ENCODE measurements around the gene ADGRL3.

ADGRL3 gene

GRCh38 chr4:61426229-61426628 lies 226.1 kb downstream of the ADGRL3 start:
- DNase-seq (ENCODE audit: low read depth) = no peak

GRCh38 chr4:61427099-61427817 lies 227.1 kb downstream of the ADGRL3 start:
- DNase-seq (ENCODE audit: low read depth) = no peak

DNA sequence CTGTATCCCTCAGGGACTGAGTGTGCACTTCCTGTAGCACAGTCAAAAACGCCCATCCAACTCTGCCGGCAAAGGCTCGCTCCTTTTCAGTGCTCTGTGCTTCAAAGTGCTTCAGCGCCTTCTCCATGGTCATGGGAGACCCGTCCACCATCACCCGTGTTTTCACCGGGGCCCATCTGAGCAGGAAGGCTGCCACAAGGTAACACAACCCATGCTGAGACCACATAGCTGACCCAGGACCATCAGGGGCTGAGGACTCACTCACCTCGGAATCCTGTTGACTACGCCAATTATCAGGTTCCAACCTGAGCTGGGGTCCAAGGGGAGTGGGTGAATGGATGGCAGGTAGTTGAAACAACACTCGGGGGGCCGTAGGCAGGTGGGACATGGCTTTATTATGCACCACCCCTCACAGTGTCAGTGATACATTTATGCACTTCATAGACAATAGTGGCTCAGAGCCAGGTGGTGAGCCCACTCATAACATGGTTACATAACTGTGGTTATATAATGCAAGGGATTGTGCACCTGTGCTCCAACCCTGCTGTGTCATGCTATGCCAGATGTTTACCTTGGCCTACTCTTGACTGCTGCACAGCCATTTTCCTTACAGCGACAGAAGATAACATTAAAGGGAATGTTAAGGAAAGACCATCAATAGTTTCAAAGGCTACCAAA lies 227.8 kb downstream of the ADGRL3 start:
- DNase-seq (ENCODE audit: low read depth) = no peak

DNA sequence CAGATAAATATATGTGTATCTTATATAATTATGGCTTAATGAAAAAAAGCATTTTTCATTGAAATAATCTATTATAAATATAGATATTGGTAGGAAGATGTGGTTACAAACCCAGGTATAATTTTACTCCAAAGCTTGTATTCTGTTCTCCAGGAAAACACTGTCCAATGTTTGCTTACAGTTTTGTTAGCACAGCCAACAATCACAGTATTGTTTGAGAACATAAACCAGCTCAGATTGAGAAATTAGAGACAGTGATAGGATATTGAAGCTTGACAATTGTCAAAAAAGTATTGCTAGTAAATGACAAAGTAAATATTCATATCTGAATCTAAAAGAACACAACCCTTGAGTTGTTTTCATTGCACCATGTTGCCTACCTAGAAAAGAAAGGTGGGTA lies 228.8 kb downstream of the ADGRL3 start:
- no peak for DNase-seq (ENCODE audit: low read depth)

- no peak for DNase-seq (ENCODE audit: low read depth)
Measured at GRCh38 chr4:61431131-61431530, 231.0 kb downstream of the ADGRL3 start.

DNA sequence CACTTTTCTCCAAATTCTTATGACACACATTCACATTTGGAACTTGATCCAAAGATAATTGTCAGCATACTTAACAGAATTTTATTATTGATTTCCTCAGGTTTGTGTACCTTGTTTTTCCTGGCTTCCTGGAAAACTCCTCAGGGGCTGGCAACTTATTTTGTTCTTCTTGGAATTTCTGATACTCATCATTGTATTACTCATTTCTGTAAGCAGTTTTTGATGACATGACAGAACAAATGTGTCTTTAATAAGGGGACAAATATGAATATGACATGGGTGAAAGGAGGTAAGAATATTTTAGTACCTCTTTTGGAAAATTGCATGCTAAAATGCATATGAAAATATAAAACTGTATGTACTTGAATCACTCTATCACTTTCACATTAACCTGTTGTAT lies 237.8 kb downstream of the ADGRL3 start:
- DNase-seq (ENCODE audit: low read depth) = no peak

DNA sequence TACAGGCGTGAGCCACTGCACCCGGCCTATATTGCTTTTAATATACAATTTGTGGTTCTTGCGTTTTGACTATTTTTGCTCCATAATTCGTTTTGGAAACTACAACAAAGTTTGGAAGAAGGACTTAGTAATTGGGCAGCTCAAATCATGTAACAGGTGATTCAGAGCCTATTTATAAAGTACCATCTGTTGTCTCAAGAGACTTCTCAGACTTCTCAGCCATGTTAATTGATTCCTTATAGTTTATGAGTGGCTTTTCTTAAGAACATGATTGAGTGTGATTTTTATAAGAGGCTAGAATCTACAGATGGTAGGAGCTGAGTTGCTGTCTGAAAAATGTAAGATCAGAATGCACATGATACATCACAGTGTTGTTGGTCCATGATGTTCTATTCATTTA lies 240.2 kb downstream of the ADGRL3 start:
- no peak for DNase-seq (ENCODE audit: low read depth)

GRCh38 chr4:61442936-61443335 lies 242.8 kb downstream of the ADGRL3 start:
- DNase-seq (ENCODE audit: low read depth) = no peak

GRCh38 chr4:61443813-61444510 lies 243.8 kb downstream of the ADGRL3 start:
- no peak for DNase-seq (ENCODE audit: low read depth)

- no peak for DNase-seq (ENCODE audit: low read depth)
Measured at GRCh38 chr4:61445374-61446063, 245.4 kb downstream of the ADGRL3 start.

DNA sequence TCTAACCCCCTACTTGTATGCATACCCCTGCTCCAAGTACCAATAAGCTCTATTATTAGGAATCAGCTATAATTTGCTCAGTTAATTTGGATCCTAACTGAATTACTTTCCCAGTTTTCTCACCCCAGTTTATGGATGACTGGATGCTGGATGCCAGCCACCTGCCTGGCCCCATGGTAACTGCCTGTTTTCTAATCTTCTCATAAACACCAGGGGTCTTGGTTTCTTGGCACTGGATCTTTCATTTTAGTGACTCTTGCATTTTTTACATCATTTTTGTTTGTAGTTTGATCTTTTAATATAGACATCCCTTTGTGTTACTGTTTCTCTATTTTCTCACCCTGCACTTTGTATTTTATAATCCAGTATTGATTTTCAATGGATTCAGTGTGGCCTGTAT lies 246.8 kb downstream of the ADGRL3 start:
- DNase-seq (ENCODE audit: low read depth) = no peak

GRCh38 chr4:61447918-61448317 lies 247.8 kb downstream of the ADGRL3 start:
- DNase-seq (ENCODE audit: low read depth) = no peak

- DNase-seq (ENCODE audit: low read depth) = no peak
Measured at GRCh38 chr4:61451935-61452334, 251.8 kb downstream of the ADGRL3 start.

DNA sequence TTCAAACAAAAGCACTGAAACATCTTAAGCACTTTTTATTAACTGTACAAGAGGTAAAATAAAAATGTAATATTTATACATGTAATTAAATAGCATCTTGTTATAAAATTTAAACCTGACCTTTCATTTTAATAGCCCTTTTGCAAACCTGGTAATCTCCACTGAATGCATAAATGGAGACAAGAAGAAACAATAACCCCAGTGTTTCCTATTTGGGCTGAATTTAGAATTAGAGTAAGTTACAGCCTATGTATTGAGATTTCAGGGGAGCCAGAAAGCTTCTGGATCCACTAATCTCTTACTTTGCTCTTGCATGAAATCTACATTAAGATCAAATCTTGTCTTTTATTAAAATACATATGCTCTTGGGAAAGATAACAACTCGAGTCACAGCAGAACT lies 261.8 kb downstream of the ADGRL3 start:
- no peak for DNase-seq (ENCODE audit: low read depth)

DNA sequence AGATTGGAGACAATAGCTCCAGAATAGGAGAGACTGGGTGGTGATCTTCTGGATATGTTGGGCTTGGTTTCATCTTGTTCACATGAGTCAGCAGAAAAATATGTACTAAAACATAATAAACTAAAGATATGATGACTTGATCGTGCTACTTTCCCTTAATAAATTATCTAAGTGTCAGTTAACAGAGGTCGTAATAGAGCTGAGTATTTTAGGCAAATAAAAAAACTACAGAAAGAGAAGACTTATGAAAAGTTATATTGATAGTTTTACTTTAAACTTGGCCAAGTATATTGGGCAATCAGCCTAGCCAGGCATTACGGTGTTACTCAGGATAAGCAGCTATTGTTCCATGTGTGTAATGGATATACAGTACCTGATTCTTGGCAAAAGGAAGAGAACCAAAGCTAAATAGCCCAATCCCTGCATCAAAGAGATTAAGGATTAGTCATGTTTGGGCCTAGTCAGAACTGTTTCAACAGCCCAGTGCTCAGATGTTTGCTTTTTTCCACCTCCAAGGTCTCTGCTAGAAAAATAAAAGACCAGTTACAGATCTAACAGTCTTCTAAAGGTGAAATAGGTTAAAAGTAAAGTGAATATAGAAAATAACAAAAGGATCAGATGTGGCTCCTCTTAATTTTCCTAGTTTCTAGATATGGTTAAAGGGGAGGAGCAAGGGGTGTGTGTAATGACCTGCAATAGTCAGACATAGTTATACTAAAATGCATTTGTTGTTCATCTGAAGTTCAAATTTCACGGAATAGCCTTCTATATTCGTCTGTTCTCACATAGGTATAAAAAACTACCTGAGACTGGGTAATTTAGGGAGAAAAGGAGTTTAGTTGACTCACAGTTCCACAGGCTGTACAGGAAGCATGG lies 262.6 kb downstream of the ADGRL3 start:
- DNase-seq (ENCODE audit: low read depth) = no peak

- no peak for DNase-seq (ENCODE audit: low read depth)
Measured at GRCh38 chr4:61468024-61468720, 268.0 kb downstream of the ADGRL3 start.

DNA sequence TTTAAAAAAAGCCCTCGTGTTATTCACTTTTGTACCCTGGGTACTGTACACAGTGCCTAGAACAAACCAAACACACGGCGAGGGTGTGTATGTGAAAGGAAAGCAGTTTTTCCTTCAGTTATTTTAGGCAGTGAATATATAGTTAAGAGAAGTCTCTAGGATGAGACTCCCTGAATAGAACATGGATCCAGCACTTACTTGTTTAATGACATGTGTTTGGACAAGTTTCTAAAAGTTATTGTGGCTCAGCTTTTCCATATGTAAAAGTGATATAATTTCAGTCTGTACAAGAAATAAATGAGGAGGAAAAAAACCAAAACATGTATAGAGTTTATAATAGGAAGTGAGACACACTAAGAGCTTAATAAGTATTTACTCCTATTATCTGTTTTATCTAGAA lies 273.2 kb downstream of the ADGRL3 start:
- no peak for DNase-seq (ENCODE audit: low read depth)

- DNase-seq (ENCODE audit: low read depth) = no peak
Measured at GRCh38 chr4:61478340-61478739, 278.2 kb downstream of the ADGRL3 start.

GRCh38 chr4:61485056-61485455 lies 284.9 kb downstream of the ADGRL3 start:
- DNase-seq (ENCODE audit: low read depth) = no peak

- DNase-seq (ENCODE audit: low read depth) = no peak
Measured at GRCh38 chr4:61489927-61490326, 289.8 kb downstream of the ADGRL3 start.

DNA sequence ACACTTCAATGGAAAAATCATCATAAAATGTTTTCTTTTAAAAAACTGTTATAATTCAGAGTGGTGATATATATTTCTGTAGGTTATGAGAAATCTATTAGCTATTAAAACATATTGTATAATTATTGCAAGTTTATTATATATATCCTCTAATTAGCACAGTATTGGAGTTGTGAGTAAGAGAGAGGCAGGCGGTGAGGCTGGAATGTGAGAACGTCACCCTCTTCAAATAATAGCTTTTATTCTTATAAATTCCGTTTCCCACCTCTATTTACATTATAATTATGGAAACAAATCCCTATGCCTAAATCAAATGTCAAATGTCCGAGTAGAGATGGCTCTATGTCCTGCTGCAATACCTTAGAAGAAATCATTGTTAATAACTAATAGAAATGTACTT lies 292.9 kb downstream of the ADGRL3 start:
- no peak for DNase-seq (ENCODE audit: low read depth)

All from activated T-cell treated with anti-CD3 and anti-CD28 coated beads for 24 hours (primary cell).